HG02642 (cell line): Measurements from ENCODE around the gene MRTFB.
"Not testable (repeated sequence)": the region's sequence is repeated elsewhere in the genome, so short reads cannot be mapped to it uniquely, and the experiment has no call there.

Experiments used
- ATAC-seq: cut with Tn5 transposase; IDR thresholded peaks from one replicate; pipeline ENCODE4 v1.9.1; 2021; ENCODE audit warnings: mild to moderate bottlenecking; ENCODE audit not compliant: unreplicated experiment, poor library complexity

Gene MRTFB

DNA sequence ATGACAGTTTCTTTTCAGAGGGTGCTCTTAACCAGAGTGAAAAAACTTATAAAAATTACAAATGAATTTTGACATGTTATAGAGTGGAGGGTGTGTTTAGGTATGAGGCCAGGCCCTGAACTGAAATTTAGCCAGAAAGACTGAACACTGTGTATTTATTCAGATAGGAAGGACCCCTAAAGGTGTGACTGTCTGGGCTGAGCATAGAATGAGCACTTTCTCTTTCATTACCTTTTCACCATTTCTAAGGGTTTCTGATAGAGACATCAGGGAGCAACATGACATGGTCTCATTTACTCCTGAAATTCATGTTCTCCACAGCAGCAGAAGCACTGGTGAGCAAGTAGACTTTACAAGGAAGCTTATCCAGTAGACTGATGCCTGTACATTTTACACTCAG lies 32.9 kb downstream of the MRTFB start:
- no peak for ATAC-seq

- ATAC-seq, result no peak
These were observed 34.7 kb downstream of the MRTFB start for GRCh38 chr16:14105760-14106375.

DNA sequence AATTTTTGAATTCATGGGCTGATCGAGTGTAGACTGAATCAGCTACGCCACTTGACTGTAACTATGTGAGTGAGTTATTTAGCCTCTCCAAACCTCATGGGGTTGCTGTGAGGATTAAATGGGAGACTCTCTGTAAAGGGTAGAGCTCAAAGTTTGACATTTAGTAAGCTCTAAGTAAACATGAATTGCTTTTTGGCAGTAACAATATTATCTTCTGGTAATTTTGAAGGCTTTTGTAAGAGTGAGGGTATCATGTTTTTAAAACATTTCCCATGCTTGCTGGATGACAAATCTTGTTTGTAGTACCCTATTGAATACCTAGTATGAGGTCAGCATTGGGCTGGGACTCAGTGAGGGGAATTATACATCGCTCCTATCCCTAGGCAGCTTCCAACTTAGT lies 35.3 kb downstream of the MRTFB start:
- no peak for ATAC-seq

- ATAC-seq, result no peak
These were observed 35.8 kb downstream of the MRTFB start for GRCh38 chr16:14106961-14107360.

GRCh38 chr16:14109077-14109775 lies 38.1 kb downstream of the MRTFB start:
- ATAC-seq, result no peak

GRCh38 chr16:14109782-14110727 lies 38.9 kb downstream of the MRTFB start:
- ATAC-seq, result no peak

GRCh38 chr16:14110728-14111251 lies 39.7 kb downstream of the MRTFB start:
- ATAC-seq, result no peak

DNA sequence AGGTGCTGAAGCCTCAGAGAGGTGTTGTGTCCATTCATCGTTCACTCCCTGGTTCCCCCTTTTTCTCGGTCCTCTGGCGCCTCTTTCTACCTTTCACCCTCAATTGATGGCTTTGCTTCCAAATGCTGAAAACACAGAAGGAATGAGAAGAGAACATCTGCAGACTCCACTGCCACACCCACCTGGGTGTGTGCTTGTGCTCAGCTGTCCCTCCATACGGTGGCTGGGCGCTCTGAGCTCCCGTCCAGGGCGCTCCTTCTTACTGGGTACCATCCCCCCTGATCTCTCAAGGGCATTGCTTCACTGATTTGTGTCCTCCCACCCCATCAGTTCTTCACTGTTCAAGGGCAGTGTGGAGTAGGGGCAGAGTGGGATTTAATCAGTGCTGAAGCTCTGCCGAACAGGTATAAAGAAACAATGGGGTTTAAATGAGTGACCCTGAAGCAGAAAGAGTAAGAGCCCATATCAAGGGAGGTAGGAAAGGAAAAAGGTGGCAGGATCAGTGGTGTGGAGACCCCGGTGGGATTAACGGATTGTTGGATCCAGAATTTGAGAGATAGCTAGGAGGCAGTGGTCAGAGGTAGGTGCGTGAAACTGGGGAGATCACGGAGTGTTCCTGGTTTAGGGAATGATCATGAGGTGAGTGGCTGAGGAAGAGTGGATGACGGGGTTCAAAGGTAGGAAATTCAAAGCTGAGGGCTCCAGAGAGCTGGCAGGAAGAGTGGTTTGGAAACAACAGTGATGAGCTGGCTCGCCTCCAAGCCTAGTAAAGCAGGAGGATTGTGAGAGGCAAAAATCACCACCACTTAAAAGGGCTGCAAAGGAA lies 40.8 kb downstream of the MRTFB start:
- no peak for ATAC-seq

GRCh38 chr16:14112539-14112856 lies 41.4 kb downstream of the MRTFB start:
- ATAC-seq, result no peak

GRCh38 chr16:14113344-14113743 lies 42.2 kb downstream of the MRTFB start:
- no peak for ATAC-seq

DNA sequence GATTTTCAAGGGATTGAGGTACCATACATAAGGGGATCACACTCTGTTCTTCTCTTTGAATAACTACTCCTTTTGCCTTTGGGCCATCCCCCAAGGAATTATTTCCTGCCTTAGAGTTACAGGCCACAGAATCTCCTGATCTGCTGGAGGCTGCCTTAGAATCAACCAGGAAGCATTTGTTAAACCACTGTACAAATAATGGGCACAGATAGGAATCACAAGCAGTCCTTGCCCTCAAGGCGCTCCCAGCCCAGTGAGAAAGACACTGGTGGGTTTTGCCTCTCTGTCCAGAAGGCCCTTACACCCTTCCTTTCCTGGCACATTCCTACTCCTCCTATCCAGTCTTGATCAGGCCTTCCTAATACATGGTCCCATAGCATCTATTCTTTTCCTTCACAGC lies 45.9 kb downstream of the MRTFB start:
- no peak for ATAC-seq

- ATAC-seq, result no peak
These were observed 48.7 kb downstream of the MRTFB start for GRCh38 chr16:14119799-14120198.

DNA sequence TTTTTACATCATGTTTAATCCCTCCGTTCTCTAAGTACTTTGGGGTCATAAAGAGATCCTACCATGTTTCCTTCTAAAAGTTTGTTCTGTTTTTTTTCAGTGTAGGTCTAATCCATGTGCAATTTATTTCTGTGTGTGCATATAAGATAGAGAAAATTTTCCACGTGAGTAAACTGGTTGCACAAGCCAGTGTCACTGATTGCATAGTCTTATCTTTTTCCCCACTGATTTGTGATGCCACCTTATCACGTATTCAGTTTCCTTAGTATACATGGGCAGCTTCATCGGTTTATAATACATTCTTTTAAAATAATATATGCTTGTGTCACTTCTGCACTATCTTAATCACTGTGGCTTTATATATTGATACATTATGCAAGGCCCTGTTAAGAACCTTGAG lies 49.2 kb downstream of the MRTFB start:
- no peak for ATAC-seq

DNA sequence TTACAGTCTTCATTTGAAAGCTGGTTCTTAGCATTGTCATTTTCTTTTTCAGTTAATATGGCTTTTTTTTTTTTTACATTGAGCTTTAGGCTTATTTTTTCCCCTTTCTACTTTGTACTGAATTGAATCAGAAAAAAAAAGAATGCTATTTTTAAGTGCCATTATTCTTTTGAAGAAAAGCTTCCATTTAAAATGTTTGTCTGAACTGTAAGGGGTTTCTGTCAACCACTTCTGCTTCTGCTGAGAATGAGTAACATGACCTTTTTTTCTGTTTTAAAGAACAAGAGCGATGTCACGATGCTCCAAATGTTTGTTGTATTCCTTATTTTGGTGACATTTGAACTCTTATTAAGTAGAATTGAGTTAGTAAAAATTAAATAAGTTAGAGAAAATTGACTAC lies 50.0 kb downstream of the MRTFB start:
- ATAC-seq, result no peak

DNA sequence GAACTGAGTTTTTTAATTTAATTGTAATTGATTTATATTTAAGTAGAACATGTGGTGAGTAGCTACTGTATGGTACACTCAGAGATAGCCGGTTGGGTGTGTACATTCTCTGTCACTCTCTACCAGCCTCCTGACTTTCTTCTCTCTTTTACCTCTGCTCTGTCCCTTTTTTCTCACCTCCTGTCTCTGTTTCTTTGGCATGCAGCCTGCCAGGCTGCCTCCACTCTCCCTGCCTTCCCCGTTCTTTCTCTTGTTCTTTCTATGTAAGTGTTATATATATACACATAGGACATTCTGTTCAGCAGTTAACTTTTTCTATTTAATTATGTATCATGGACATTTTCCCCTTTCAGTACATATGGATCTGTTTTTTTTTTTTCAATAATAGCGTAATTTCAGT lies 50.8 kb downstream of the MRTFB start:
- no peak for ATAC-seq

- not testable (repeated sequence) for ATAC-seq
These were observed 51.3 kb downstream of the MRTFB start for GRCh38 chr16:14122430-14122829.

DNA sequence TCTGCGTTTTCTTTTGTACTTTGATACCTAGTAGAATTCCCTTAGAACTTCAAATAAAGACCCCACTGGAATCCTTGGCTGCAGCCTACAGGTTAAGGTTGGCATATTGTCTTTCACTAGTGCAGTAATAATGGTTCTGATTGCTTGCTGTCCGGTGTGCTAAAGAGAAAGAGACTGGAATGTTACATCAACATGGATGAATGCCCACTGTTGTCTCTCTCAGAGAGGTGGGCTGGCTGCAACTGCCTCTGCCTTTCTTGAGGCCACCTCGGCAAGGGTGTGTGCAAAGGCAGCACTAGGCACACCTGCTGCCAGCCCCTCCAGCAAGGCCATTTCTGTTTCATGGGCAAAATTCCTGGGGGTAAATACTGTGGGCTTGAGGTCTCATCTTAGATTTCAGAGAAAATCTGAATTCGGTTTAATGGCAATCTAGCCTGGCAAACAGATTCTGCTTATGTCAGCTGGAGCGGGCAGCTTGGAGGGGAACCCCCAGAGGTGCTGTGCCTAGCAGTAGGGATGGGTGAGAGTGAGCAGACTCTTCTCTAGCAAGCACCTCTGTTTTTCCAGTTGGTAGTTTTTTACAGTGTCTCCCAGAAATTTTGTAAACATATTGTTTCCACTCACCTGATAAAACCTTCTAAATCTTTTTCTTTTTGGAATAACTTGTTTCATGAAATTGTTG lies 54.0 kb downstream of the MRTFB start:
- ATAC-seq, result no peak

GRCh38 chr16:14125708-14126107 lies 54.6 kb downstream of the MRTFB start:
- no peak for ATAC-seq

DNA sequence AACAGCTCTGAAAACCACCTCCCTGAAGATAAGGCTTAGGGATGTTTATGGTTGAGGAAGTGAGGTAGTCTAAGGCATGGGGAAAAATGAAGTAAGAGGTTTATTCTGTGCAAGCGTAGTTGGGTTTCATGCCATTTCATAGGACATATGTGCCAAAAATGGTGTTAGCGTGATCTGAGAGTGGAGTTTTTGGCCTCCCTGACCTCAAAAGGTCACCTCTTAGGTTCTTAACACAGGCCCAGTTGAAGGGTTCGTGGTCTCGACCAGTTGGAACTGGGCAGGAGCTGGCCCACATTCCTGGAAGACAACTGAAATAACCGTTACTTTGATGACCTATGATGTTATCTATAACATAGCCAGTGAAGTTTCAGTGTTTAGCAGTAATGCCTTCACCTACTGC lies 57.0 kb downstream of the MRTFB start:
- ATAC-seq, result no peak

GRCh38 chr16:14129502-14129901 lies 58.4 kb downstream of the MRTFB start:
- no peak for ATAC-seq
